HG03108 (cell line): Measurements from ENCODE around the gene CNTNAP5.

Source experiments
- ATAC-seq: cut with Tn5 transposase; IDR thresholded peaks from one replicate; pipeline ENCODE4 v1.9.1; 2021; ENCODE audit warnings: moderate library complexity; ENCODE audit not compliant: unreplicated experiment

The CNTNAP5 gene

DNA sequence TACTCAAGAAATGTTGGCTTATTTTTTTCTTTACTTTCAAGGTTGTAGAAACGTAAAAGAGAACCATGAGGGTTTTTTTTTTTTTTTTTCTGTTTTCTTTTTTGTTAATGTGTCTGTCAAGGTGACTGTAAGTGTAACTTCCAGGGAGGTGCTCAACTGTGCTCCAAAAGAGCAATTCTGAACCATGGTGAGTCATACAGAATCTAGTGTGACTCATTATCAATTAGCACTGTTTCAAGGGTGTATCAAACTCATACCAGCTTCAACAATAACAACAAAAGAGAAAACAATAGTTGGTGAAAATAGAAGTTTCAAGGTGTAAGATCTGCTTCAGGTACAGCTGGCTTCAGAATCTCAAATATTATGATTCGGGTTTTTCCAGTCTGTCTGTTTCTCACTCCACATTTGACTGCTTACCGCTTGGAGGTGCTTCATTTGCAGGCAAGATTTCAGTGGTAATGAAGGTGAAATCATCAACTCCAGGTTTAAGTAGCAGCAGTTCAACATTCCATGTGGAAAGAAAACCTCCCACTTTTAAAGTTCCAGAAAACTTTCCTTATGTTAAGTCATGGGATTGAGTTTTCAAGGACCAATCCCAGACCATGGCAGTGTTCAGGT lies 850.6 kb downstream of the CNTNAP5 start:
- no peak for ATAC-seq

- no peak for ATAC-seq
These were observed 852.1 kb downstream of the CNTNAP5 start for GRCh38 chr2:124877141-124877577.

- no peak for ATAC-seq
These were observed 854.6 kb downstream of the CNTNAP5 start for GRCh38 chr2:124879640-124880039.

GRCh38 chr2:124880995-124881394 lies 855.9 kb downstream of the CNTNAP5 start:
- ATAC-seq: no peak

DNA sequence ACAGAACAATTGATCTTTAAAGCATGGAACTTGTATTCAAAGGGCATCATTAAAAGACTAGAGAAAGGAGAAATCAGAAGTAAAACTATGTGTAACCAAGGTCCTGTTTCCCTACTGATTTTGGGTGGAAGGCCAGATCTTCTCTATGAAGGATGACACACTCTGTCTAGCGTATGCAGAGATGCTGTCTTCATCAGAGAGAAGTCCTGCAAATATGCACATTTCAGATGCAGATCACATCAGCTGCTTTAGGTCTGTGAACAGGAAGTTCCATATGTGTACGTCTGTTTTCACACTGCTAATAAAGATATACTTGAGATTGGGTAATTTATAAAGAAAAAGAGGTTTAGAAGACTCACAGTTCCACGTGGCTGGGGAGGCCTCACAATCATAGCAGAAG lies 857.3 kb downstream of the CNTNAP5 start:
- ATAC-seq: no peak

GRCh38 chr2:124883595-124883994 lies 858.5 kb downstream of the CNTNAP5 start:
- ATAC-seq: no peak

- ATAC-seq: no peak
These were observed 859.2 kb downstream of the CNTNAP5 start for GRCh38 chr2:124884315-124884714.

GRCh38 chr2:124886216-124886615 lies 861.1 kb downstream of the CNTNAP5 start:
- no peak for ATAC-seq

GRCh38 chr2:124887466-124887865 lies 862.4 kb downstream of the CNTNAP5 start:
- ATAC-seq: no peak

DNA sequence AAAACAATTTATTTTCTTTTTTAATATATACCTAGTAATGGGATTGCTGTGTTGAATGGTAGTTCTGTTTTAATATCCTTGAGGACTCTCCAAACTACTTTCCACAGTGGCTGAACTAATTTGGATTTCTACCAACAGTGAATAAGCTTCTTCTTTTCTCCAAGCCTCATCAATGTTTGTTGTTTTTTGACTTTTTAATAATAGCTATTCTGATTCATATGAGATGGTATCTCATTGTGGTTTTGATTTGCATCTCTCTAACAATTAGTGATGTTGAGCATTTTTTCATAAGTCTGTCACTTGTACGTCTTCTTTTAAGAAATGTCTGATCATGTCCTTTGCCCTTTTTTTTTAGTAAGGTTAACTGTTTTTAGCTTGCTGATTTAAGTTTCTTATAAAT lies 863.3 kb downstream of the CNTNAP5 start:
- ATAC-seq: no peak

GRCh38 chr2:124894199-124894598 lies 869.1 kb downstream of the CNTNAP5 start:
- no peak for ATAC-seq

GRCh38 chr2:124898827-124899226 lies 873.7 kb downstream of the CNTNAP5 start:
- no peak for ATAC-seq

GRCh38 chr2:124908411-124908810 lies 883.3 kb downstream of the CNTNAP5 start:
- ATAC-seq: no peak

DNA sequence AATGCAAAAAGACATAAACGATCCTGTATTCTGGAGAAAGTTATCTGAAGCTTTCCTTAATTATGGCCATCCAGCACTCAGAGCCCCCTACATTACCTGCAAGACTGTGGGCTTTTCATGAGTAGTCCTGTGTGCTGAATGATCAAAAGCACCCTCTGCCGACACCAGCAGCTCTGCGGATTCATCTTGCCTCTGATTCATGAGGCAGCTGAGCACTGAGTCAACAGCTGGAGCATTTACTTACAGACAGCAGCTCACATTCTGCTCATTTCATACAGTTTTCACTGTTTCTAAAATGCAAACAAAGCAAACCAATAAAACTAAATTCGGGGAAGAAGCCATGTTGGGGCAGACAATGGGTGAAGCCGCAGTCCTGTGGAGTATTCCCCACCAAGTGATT lies 886.5 kb downstream of the CNTNAP5 start:
- no peak for ATAC-seq

GRCh38 chr2:124913868-124914267 lies 888.8 kb downstream of the CNTNAP5 start:
- ATAC-seq: no peak

DNA sequence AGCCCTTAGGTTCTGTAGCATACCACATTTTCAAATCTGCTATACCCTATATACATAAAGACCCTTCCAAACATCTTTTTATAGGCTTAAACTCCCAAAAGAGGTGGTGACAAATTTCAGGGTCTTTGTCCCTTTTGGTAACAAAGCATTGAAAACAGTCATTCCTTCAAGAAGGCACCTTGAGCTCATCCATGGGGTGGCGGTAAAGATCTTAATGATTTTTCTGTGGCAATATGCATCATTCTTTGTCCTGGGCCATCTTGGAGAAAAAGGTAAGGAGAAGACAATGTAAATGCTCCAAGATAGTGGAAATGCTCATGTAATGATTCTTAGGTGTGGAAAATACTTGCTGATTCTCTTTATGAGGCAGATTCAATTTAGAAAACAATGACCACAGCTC lies 890.5 kb downstream of the CNTNAP5 start:
- no peak for ATAC-seq

DNA sequence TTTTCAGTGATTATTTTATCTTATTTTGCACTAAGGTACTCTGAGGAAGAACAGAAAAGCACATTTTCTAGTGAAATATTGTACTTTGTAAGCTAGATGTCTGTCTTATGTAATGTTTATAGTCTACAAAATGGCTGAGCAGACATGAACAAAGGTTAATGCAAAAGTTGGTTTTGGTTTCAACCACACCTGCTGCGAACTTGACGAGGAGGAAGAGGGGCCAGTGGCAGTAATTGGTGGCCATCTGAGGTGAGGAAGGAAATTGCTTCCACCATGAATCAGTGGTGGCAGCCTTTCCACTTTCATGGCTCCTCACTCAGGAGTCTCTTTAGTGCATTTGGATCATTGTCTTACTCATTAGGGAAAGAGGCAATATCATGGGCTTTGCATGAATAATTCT lies 894.2 kb downstream of the CNTNAP5 start:
- no peak for ATAC-seq

GRCh38 chr2:124920448-124920847 lies 895.4 kb downstream of the CNTNAP5 start:
- no peak for ATAC-seq

DNA sequence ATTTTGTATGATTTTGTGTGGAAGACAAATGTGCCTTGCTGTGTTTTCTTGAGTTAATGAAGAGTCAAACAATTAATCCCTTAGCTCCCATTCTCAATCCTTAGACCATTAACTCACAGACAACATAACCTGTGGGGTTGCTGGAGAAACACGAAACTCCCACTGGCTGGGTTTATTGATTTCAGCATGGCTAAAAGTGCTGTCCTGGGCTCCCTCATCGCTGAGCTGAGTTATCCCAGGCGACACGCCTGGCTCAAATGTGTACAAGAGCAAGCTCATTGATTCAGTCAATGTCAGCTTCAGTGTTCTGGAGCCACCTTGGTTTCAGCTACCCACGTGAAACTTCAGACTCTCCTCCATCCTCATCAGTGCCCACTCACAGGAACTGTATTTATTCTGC lies 896.1 kb downstream of the CNTNAP5 start:
- no peak for ATAC-seq

GRCh38 chr2:124923097-124923496 lies 898.0 kb downstream of the CNTNAP5 start:
- no peak for ATAC-seq

DNA sequence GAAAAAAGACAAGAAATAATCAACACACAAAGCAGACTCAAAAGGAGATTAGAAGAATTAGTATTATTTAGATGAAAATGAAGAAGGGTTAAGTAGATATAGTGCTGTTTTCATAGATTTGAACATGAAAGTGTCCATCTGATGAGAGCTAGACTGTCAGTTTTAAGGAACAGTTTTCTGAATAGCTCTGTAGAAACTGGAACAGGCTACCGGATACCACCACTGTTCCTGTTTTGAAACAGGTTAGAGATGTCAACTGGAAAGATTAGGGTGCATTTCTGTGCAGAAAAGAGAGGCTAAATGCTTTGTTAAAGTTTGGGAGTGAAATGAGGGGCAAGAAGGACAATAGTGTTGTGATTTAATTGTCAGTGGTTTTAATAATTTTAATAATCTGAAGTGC lies 908.8 kb downstream of the CNTNAP5 start:
- no peak for ATAC-seq

- no peak for ATAC-seq
These were observed 928.8 kb downstream of the CNTNAP5 start for GRCh38 chr2:124953921-124954320.

GRCh38 chr2:124959581-124959980 lies 934.5 kb downstream of the CNTNAP5 start:
- no peak for ATAC-seq
